ENCODE data around the gene TBC1D16. TPM values are rescaled to one million over a fixed set of nuclear protein-coding genes. Genes with fewer than 3 reads are reported as not detected.

Gene TBC1D16
- polyA plus RNA-seq, 1 donor: 26.2 TPM

DNA sequence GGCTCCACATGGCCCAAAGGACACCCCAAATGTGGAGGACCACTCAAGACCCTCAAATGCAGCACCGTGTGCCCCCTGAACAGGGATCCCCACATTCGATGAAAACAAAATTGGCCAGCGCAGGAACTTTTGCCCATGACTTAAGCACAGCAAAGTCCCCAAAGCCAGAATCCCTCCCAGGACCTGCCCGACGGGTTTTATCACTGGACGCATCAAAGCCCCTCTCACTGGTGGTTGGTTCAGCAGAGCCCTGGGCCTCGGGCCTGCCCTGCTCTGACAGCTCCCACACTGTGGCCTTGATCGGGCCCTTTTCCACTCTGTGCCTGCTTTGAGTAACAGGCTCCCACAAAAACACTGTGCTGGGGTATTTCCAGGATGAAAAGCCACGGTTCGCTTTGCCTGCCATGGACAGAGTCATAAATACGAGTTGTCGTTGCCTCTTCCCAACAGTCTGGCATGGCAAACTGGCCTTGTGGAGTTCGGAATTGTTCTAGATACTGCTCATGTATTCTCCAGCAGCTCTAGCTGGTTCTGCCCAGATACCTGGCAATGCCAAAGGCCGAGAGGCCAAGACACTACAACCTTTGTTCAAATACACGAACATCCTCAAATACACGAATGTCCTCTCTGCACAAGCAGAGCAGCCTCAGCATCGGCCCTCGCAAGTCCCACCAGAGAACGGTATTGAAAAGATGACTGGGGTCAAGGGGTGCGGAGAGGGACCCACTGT lies 46.4 kb downstream of the TBC1D16 start:
- no peak for DNase-seq (ENCODE audit: low read depth)

DNA sequence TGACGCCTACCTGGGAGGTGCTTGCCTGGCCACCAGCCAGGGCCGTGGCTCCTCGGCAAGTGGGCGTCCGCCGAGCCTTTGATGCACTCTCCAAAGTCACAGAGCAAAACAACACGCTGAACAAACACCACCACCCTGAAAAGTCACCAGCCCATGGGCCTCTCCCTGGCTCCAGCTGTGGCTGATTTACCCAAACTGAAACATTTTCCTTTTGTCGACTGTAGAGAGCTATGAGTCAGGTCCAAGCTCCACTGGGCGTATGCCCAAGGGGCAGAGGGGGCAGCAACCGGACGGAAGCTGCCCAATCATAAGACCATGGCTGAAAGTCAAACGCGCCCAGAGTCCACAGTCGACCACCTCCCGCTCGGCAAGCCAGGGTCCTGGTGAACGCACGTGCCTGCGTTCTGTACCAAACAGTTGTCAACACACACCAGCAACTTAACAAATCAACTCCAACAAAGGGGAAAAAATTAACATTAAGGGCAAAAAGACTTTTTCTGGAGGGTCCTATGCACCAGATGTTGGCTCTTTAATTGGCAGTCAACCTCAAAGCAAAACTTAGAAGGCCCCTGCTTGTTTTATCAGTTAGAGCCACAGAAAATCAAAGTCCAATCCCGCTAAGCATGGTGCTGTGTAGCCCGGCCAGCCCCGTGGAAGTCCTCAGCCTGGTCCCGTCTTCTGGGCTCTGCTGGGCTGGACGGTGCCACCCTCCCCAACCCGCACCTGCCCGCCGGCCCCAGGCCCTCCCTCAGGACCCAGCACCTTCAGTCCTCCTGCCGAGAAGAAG lies 47.3 kb downstream of the TBC1D16 start:
- no peak for DNase-seq (ENCODE audit: low read depth)

GRCh38 chr17:79987935-79988184 lies 47.8 kb downstream of the TBC1D16 start:
- no peak for DNase-seq (ENCODE audit: low read depth)

DNA sequence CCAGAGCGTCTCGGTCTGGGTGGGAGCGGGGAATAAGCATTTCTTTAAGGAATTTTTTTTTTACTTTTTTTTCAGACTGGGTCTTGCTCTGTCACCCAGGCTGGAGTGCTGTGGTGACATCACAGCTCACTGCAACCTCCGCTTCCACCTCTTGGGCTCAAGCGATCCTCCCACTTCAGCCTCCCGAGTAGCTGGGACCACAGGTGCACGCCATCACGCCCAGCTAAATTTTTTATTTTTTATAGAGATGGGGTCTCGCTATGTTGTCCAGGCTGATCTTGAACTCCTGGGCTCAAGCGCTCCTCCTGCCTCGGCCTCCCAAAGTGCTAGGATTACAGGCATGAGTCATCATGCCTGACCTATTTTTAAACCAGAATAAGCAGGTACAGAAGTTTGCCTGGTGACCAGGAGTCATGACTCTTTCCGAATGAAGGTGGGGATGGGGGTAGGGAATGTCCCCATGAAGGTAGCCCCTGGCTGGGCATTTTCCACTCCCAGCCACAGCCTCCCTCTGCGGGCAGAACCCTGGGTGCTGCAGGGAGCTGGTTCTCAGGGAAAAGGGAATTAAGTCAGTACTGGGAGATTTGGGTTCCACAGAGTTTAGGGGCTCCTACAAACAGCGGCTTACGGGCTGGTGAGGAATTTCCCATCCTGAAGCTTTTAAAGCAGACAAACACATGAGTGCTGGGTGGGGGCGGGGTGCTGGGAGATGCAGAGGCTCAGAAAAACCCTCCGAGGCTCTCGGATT lies 48.3 kb downstream of the TBC1D16 start:
- DNase-seq (ENCODE audit: low read depth): no peak

DNA sequence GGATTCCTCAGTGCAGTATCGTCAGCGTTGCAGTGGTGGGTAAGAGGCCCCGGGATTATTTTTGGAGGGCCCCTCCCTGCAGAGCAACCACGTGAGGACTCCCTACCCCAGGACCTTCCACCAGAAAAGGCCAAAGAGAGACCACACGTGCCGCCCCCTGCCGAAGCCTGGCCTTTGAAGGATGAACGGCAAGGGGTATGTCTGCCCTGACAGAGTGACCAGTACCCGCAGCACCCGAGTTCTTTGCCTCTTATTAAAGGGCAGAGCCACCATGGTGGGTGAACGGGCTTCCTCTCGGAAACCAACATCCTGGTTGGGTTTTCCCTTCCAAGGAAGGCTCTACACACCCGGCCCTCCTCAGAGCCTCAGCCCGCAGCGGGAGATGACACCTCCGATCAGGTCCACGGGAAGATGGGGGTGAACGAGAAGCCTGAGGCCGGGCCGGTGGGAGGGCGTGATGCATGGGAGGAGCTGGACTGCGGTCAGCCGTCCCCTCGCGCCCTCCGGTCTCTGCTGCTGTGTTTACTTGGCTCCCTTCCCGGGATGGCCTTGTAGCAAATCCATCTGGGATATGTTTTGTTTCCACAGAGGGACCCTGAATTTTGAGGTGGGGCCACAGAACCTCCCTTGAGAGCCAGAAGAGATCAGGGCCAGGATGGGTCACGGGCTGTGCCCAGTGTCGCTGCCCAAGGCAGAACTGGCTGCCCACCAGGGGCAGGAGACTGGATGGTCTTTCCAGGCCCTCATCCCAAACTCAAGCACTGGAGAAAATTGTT lies 49.1 kb downstream of the TBC1D16 start:
- no peak for DNase-seq (ENCODE audit: low read depth)

DNA sequence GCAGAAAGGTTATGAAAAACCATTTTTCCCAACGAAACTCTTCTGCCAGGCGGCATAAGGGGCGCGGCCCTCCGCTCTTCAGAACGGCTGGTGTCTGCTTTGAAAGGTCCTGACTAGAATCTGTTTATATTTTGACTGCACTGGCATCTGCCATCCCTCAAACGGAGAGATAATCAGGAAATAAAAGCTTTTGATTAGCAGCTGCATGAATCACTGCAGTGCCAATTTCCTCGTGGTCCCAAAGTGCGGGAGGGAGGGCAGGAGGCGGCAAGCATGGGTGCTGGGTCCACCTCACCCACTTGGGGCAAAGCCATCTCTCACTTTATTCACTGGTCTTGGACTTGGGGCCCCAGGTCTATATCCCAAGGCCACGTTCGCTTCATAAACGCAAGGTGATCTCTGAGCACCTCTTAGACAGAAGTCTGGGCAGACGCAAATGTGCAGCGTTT lies 49.7 kb downstream of the TBC1D16 start:
- no peak for DNase-seq (ENCODE audit: low read depth)

DNA sequence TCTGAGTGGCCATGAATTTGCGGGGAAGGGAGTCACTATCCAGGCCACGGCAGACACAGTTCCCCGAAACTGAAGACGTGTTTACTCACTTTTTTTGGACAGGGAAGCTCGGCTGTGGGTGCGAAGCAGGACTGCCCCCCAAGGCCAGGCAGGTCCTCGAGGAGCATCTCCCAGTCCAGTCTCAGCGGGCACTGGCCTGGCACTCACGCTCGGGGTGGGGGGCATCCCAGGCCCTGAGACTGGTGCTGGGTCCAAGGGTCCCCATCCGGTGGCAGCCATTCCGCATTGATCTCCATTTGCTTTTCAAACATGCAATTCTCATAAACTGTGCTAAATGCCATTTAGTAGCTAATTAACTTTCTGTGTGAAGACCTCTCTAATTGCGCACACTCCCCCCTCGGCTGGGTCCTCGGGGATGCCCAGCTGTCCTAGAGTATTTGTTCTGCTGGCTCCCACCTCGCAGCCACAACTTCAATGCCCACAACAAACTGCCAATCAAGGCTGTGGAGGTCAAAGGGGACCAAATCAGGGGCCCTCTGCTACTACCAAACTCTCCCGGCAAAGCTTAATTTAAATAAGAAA lies 50.2 kb downstream of the TBC1D16 start:
- no peak for DNase-seq (ENCODE audit: low read depth)

DNA sequence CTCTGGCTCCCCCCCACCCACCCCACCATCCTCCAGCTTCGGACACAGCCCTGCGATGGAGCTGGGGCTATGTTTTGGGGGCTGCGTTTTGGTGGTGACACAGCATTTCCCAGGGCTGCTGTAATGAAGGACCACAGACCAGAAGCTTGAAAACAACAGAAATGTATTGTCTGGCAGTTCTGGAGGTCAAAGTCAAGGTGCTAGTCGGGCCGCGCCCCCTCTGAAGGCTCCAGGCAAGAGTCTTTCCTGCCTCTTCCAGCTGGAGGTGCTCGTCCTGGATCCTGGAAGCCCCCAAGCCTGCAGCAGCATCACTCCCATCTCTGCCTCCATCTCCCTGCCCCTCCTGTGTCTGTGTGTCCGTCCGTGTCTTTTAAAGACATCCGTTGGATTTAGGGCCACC lies 50.8 kb downstream of the TBC1D16 start:
- DNase-seq (ENCODE audit: low read depth): no peak

DNA sequence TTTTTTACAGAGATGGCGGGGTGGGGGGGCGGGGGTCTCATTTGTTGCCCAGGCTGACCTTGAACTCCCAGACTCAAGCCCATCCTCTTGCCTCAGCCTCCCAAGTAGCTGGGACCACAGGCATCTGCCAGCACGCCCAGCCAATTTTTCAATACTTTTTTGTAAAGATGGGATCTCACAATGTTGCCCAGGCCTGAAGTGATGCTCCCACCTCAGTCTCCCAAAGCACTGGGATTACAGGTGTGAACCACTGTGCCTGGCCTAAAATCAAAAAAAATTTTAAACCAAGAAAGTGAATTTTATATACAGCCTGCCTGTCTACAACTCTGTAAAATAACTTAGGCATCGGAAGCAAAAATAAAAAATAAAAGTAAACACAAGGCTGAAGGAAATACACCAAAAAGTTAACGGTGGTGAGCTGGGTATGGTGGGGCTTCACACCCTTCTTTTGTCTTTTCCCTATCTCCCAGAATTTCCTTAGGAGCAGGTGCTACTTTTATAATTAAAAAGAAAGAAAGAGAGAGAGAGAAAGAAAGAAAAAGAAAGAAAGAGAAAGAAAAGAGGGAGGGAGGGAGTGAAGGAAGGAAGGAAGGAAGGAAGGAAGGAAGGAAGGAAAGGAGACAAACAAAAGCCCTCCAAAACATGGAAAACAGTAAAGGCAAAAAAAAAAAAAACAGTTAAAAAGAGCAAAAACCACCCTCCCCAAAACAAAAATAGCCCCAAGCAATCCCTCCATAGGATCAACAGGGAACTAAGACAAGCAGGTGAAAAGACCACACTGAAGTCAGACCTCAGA lies 51.4 kb downstream of the TBC1D16 start:
- DNase-seq (ENCODE audit: low read depth): no peak

DNA sequence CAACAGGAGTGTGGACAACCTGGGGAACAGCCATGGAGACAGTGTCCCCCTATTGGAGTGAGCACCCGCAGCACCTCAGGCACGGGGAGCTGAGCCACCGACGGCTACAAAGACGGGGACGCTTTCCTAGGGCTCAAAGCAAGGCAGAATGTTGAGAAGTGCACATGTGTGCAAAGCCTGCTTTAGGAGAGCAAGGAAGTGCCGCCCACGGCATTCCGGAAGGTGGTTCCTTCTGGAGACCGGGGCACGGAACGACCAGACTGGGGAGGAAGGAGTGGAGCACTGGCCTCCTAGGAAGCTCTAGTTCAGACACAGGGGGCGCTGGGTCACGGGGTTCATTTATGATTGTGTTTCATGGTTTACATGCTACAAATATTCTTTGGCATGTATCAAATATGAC lies 52.2 kb downstream of the TBC1D16 start:
- no peak for DNase-seq (ENCODE audit: low read depth)

DNA sequence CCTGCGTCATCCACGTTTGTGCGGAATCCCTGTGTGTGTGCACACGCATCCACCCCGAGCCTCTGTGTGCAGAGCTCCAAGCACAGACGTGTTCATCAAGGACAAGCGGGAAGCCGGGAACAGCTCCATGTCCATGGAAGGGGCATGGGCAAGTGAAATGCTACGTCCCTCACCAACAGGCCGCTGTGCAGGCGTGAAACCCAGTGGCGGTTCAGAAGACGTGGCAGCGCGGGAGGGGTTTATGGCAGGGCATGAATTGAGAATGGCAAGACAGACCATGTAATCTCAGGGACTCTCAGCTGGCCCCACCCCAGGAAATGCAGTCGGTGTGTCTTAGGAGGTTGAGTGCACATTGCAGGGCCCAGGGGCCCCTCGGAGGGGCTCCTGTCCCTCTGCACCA lies 52.7 kb downstream of the TBC1D16 start:
- no peak for DNase-seq (ENCODE audit: low read depth)

DNA sequence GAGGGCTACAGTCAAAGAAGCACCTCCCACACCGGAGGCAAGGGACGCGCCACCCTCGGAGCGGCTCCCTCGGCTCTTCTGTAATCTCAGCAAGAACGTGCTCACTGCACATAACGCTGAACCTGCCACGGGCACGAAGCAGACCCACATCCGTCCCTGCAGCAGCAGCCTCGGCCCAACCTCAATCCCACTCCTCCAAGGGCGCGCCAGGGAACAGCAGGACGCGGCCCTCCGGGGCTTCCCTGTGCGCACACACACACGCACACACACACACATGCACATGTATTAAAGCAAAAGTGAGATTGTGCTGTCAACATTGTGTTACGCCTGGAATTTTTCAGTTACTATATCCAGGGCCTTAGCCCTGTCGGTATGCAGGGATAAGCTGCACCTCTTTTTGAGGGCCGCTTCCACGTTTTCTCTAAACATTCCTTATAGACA lies 54.0 kb downstream of the TBC1D16 start:
- no peak for DNase-seq (ENCODE audit: low read depth)

GRCh38 chr17:79981090-79981489 lies 54.6 kb downstream of the TBC1D16 start:
- no peak for DNase-seq (ENCODE audit: low read depth)

GRCh38 chr17:79980246-79981043 lies 55.2 kb downstream of the TBC1D16 start:
- no peak for DNase-seq (ENCODE audit: low read depth)

GRCh38 chr17:79979816-79980215 lies 55.9 kb downstream of the TBC1D16 start:
- DNase-seq (ENCODE audit: low read depth): no peak

DNA sequence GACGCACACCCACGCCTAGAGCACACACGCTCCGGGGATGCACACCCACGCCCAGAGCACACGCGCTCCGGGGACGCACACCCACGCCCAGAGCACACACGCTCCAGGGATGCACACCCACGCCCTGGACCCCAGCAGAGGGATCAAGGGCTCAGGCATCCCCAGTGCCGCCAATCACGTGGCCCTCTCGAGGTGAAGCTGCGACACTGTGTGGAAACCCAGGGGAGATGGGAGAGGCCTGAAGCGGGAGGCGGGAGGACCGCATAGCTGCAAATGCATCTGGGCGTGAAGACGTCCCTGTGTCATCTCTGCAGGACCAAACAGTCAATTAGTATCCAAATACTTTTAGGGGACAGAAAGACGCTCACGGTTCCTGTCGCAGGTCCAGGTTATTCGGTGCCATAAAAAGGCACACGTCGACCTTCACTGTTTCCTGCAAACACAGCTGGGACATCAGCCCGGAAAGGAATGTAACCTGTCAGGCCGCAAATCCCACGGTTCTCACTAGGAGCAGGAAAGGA lies 56.4 kb downstream of the TBC1D16 start:
- DNase-seq (ENCODE audit: low read depth): no peak

GRCh38 chr17:79978548-79978855 lies 57.2 kb downstream of the TBC1D16 start:
- DNase-seq (ENCODE audit: low read depth): no peak

DNA sequence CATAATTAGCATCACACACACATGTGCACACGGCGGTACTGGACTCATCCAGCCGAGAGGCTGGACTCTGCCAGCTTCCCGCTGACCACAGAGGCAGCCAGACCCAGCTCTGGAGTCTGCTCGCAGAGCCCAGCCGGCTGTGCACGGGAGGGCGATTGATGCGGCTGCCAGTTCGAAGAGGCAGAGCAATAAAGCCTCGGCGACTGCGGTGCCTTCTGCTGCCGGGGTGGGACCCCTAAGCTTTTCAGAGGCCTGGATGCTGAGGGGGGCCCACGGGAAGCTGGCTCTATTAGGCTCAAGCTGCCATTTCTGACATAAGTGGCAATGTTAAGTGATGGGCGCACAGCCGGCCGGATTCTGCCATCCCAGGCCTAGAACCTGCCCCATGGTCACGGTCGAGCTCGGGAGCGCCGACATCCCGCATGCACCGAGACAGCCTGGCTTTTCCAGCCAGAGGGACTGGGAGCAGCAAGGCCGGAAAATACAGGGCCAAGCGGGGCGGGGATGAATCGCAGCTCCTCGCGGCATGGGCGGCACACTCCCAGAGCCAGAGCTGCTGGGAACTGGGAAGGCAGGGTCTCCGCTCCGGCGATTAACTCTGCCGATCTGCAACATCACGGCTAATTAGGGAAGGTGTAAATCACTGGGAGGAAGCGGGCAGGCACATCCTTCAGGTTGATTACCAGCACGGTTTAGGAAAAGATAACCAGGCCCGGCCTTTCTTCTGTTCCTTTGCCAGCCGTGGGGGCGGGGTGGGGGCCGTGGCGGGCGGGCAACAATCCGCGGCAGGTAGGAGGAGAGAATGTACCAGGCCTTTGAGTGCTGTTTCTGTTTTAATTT lies 57.7 kb downstream of the TBC1D16 start:
- no peak for DNase-seq (ENCODE audit: low read depth)

- DNase-seq (ENCODE audit: low read depth): no peak
These were observed 58.5 kb downstream of the TBC1D16 start for GRCh38 chr17:79977161-79977631.
